ENCODE results near the gene PCDHA12. TPM values are rescaled to one million over a fixed set of nuclear protein-coding genes. Genes with fewer than 3 reads are reported as not detected.
"Not testable (repeated sequence)": the region's sequence is repeated elsewhere in the genome, so short reads cannot be mapped to it uniquely, and the experiment has no call there.

Gene PCDHA12
- total RNA-seq, 1 donor from 2014 or later: 0.08 TPM

DNA sequence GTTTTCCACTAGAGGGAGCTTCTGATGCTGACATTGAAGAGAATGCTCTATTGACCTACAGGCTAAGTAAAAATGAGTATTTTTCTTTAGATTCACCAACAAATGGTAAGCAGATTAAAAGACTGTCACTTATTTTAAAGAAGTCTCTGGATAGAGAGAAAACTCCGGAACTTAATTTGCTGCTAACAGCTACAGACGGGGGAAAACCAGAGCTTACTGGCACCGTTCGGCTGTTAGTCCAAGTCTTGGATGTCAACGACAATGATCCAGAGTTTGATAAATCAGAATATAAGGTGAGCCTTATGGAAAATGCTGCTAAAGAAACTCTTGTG, 5.6 kb upstream of the PCDHA12 start:
- Histone ChIP-seq H3K36me3 (ENCODE audit: control insufficient read depth, insufficient read depth, low read length) (no peaks in the 10 kb centered on the region), H3K27me3 (ENCODE audit: control insufficient read depth, insufficient read depth, low read length) (peaks cover 3% of the 10 kb centered on the region), H3K4me3 (ENCODE audit: low read depth, low read length) (no peak overlapping the region)
- no peak for DNase-seq (ENCODE audit: low read depth)
- TF ChIP-seq, protein P1, sequence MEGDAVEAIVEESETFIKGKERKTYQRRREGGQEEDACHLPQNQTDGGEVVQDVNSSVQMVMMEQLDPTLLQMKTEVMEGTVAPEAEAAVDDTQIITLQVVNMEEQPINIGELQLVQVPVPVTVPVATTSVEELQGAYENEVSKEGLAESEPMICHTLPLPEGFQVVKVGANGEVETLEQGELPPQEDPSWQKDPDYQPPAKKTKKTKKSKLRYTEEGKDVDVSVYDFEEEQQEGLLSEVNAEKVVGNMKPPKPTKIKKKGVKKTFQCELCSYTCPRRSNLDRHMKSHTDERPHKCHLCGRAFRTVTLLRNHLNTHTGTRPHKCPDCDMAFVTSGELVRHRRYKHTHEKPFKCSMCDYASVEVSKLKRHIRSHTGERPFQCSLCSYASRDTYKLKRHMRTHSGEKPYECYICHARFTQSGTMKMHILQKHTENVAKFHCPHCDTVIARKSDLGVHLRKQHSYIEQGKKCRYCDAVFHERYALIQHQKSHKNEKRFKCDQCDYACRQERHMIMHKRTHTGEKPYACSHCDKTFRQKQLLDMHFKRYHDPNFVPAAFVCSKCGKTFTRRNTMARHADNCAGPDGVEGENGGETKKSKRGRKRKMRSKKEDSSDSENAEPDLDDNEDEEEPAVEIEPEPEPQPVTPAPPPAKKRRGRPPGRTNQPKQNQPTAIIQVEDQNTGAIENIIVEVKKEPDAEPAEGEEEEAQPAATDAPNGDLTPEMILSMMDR (IDR thresholded peaks at IDR 0.05; ENCODE audit: insufficient read depth, low read length, poor library complexity, severe bottlenecking): no peak

DNA sequence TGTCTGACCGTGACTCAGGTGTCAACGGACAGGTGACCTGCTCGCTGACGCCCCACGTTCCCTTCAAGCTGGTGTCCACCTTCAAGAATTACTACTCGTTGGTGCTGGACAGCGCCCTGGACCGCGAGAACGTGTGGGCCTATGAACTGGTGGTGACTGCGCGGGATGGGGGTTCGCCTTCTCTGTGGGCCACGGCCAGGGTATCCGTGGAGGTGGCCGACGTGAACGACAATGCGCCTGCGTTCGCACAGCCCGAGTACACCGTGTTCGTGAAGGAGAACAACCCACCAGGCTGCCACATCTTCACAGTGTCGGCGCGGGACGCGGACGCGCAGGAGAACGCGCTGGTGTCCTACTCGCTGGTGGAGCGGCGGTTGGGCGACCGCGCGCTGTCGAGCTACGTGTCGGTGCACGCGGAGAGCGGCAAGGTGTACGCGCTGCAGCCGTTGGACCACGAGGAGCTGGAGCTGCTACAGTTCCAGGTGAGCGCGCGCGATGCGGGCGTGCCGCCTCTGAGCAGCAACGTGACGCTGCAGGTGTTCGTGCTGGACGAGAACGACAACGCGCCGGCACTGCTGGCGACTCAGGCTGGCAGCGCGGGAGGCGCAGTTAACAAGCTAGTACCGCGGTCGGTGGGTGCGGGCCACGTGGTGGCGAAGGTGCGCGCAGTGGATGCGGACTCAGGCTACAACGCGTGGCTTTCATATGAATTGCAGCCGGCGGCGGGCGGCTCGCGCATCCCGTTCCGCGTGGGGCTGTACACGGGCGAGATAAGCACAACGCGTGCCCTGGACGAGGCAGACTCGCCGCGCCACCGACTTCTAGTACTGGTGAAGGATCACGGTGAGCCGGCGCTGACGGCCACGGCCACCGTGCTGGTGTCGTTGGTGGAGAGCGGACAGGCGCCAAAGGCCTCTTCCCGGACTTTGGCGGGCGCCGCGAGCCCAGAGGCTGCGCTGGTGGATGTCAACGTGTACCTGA, 4.6 kb upstream of the PCDHA12 start:
- H3K4me3 ChIP-seq (ENCODE audit: low read depth, low read length): no peak overlapping the region
- DNase-seq (ENCODE audit: low read depth): no peak
- TF ChIP-seq, protein P1 (IDR thresholded peaks at IDR 0.05; ENCODE audit: insufficient read depth, low read length, poor library complexity, severe bottlenecking): no peak
- peaks cover 3% of the 10 kb centered on the region for H3K27me3 ChIP-seq (ENCODE audit: control insufficient read depth, insufficient read depth, low read length)
- H3K36me3 ChIP-seq (ENCODE audit: control insufficient read depth, insufficient read depth, low read length): no peaks in the 10 kb centered on the region

DNA sequence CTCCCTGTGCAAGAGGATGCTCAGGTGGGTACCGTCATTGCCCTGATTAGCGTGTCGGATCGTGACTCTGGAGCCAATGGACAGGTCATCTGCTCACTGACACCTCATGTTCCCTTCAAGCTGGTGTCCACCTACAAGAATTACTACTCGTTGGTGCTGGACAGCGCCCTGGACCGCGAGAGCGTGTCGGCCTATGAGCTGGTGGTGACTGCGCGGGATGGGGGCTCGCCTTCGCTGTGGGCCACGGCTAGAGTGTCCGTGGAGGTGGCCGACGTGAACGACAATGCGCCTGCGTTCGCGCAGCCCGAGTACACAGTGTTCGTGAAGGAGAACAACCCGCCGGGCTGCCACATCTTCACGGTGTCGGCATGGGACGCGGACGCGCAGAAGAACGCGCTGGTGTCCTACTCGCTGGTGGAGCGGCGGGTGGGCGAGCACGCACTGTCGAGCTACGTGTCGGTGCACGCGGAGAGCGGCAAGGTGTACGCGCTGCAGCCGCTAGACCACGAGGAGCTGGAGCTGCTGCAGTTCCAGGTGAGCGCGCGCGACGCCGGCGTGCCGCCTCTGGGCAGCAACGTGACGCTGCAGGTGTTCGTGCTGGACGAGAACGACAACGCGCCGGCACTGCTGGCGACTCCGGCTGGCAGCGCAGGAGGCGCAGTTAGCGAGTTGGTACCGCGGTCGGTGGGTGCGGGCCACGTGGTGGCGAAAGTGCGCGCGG, 1.6 kb downstream of the PCDHA12 start:
- not testable (repeated sequence) for DNase-seq (ENCODE audit: low read depth); H3K36me3 ChIP-seq (ENCODE audit: control insufficient read depth, insufficient read depth, low read length); H3K27me3 ChIP-seq (ENCODE audit: control insufficient read depth, insufficient read depth, low read length)

DNA sequence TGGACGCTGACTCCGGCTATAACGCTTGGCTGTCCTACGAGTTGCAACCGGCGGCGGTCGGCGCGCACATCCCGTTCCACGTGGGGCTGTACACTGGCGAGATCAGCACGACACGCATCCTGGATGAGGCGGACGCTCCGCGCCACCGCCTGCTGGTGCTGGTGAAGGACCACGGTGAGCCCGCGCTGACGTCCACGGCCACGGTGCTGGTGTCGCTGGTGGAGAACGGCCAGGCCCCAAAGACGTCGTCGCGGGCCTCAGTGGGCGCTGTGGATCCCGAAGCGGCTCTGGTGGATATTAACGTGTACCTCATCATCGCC, 2.1 kb downstream of the PCDHA12 start:
- Histone ChIP-seq H3K36me3 (ENCODE audit: control insufficient read depth, insufficient read depth, low read length) (no peaks in the 10 kb centered on the region), H3K4me3 (ENCODE audit: low read depth, low read length) (no peak overlapping the region), H3K27me3 (ENCODE audit: control insufficient read depth, insufficient read depth, low read length) (no peaks in the 10 kb centered on the region)
- TF ChIP-seq, protein P1 (IDR thresholded peaks at IDR 0.05; ENCODE audit: insufficient read depth, low read length, poor library complexity, severe bottlenecking): no peak
- DNase-seq (ENCODE audit: low read depth): no peak

More for the DNA sequence above, 1.6 kb downstream of the PCDHA12 start:
- not testable (repeated sequence) for H3K4me3 ChIP-seq (ENCODE audit: low read depth, low read length)

DNA sequence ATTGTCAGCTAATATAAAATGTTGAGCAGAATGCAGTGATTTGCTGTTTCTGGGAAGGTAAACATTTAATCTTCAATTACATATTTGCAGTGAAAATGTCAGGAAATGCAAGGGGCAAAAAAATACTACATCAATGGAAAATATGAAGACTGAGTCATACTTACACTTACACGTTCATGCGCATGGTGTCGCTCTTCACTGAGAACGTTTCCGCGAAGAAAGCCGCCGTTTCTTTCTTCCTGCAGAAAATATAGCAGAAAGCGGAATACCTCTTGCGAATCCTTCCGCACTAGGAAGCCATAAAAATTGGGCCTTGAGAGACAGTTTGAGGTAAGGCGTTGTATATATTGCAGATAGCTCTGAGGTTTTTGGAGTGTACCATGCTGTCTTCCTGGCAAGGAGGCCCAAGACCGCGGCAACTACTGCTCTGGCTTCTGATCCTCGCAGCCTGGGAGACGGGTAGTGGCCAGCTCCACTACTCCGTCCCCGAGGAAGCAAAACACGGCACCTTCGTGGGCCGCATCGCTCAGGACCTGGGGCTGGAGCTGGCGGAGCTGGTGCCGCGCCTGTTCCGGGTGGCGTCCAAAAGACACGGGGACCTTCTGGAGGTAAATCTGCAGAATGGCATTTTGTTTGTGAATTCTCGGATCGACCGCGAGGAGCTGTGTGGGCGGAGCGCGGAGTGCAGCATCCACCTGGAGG, 6.9 kb downstream of the PCDHA12 start, which contains the start of gene PCDHA13:
Gene PCDHA13, plus strand, starts transcription at position 236 of the 702 bp plus-strand sequence. Its CDS starts 145 bp downstream, at position 381.
- H3K36me3 ChIP-seq (ENCODE audit: control insufficient read depth, insufficient read depth, low read length): no peaks in the 10 kb centered on the region
- TF ChIP-seq, protein P1 (IDR thresholded peaks at IDR 0.05; ENCODE audit: insufficient read depth, low read length, poor library complexity, severe bottlenecking): peak; percentile 20
- no peak for DNase-seq (ENCODE audit: low read depth)
- H3K27me3 ChIP-seq (ENCODE audit: control insufficient read depth, insufficient read depth, low read length): peaks cover 3% of the 10 kb centered on the region
- H3K4me3 ChIP-seq (ENCODE audit: low read depth, low read length): no peak within 1 kb of the TSS

DNA sequence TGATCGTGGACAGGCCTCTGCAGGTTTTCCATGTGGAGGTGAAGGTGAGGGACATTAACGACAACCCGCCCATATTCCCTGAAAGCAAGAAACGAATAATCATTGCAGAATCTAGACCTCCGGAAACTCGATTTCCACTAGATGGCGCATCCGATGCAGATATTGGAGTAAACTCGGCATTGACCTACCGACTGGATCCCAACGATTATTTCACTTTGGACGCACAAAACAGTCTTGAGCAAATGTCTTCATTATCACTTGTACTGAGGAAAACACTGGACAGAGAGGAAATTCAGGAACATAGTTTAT, 7.4 kb downstream of the PCDHA12 start:
- peaks cover 3% of the 10 kb centered on the region for H3K27me3 ChIP-seq (ENCODE audit: control insufficient read depth, insufficient read depth, low read length)
- no peaks in the 10 kb centered on the region for H3K36me3 ChIP-seq (ENCODE audit: control insufficient read depth, insufficient read depth, low read length)
- H3K4me3 ChIP-seq (ENCODE audit: low read depth, low read length): no peak overlapping the region
- DNase-seq (ENCODE audit: low read depth): no peak
- TF ChIP-seq, protein P1 (IDR thresholded peaks at IDR 0.05; ENCODE audit: insufficient read depth, low read length, poor library complexity, severe bottlenecking): no peak

Data from kidney epithelial cell (primary cell).